ENCODE data around the gene SRPK2. TPM values are rescaled to one million over a fixed set of nuclear protein-coding genes. Genes with fewer than 3 reads are reported as not detected.
A peak's percentile ranks its signal among the peaks of the same experiment; 100 is the strongest.
"Not testable (repeated sequence)": the region's sequence is repeated elsewhere in the genome, so short reads cannot be mapped to it uniquely, and the experiment has no call there.

The SRPK2 gene
- total RNA-seq, 4 donors from 2014 or later = 37.1 to 48.1 (median 46.3) TPM

DNA sequence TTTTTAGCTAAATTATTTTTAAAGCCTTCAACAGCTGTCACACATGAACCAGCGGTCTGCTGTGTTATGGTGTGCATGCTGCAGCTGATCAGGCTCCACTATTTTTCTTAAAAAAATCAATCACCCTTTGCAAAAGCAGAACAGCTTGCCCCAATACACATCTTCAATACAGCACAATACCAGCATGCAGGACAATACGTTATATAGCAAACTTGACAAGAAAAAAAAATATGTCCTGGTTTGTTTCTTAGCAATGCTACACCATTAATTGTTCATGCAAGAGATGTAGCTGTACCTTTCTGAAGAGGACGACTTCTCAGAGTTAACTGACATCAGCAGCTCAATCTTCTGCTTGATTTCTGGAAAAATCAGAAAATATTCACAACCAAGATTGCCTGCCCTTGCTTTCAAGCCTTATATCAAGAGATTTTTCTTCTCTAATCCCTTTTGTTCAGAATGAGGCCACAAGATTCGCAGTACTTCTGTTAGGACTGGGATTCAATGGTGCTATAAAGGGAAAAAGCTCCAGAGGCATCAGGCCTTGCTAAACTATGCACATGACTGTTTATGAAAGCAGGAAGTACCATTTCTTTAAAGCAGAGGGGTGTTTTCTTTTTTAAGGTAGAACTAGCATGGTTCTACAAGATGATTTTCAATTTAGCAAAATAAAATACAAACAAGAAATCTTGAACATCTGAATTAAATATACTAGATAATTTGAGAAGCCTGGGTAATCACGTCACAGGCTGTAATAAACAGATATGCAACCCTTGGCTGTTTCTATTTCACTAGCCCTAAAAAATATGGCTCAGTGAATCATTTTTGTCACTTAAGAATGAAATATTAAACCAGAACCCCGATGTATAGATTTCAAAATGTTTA, 120.0 kb downstream of the SRPK2 start:
- no peaks in the 10 kb centered on the region for H3K27me3 ChIP-seq
- H3K4me1 ChIP-seq = peaks cover 16 to 36% of the 10 kb centered on the region in 2 donors
- no peaks in the 10 kb centered on the region for H3K36me3 ChIP-seq
- H3K4me3 ChIP-seq (replicated peaks in 1 of 3) = peak overlapping the region in 2 of 3 donors; percentile 26 to 32
- no peak for DNase-seq
- TF ChIP-seq, protein P1, sequence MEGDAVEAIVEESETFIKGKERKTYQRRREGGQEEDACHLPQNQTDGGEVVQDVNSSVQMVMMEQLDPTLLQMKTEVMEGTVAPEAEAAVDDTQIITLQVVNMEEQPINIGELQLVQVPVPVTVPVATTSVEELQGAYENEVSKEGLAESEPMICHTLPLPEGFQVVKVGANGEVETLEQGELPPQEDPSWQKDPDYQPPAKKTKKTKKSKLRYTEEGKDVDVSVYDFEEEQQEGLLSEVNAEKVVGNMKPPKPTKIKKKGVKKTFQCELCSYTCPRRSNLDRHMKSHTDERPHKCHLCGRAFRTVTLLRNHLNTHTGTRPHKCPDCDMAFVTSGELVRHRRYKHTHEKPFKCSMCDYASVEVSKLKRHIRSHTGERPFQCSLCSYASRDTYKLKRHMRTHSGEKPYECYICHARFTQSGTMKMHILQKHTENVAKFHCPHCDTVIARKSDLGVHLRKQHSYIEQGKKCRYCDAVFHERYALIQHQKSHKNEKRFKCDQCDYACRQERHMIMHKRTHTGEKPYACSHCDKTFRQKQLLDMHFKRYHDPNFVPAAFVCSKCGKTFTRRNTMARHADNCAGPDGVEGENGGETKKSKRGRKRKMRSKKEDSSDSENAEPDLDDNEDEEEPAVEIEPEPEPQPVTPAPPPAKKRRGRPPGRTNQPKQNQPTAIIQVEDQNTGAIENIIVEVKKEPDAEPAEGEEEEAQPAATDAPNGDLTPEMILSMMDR (IDR thresholded peaks at IDR 0.05) = no peak
- peak in 1 of 2 donors; percentile 71 for TF ChIP-seq POLR2A (IDR thresholded peaks at IDR 0.05)
- no peaks in the 10 kb centered on the region for H3K9me3 ChIP-seq
- intact Hi-C loops (cut with DNase I) = no loop called here
- H3K27ac ChIP-seq = peak overlapping the region; percentile 42 to 74 (median 67)
- 9 to 16% methylated on average over 6 of the region's 6 CpGs for WGBS, 2 donors

DNA sequence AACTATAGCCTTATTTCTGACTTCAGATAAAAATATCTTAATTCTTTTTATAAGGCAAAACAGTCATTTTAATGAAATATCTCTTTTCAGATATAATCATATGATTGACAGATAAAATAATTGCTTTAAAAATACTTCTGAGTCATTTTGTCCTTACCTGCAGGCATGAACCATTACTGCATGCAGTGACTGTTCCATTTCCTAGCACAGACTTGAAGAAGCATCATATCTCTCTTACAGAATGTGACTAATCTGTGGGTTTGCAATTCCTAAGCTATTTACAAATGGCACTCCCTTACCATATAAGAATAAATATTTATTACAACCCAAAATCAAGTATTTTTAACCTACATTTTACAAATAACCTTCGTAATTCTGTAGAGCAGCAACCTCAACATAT, 120.7 kb downstream of the SRPK2 start:
- Histone ChIP-seq H3K27me3 (no peaks in the 10 kb centered on the region), H3K9me3 (no peaks in the 10 kb centered on the region), H3K27ac (peak overlapping the region in 2 of 3 donors; percentile 67 to 74), H3K36me3 (no peaks in the 10 kb centered on the region), H3K4me3 (replicated peaks in 1 of 3) (peak overlapping the region in 2 of 3 donors; percentile 26 to 32), H3K4me1 (peaks cover 16 to 36% of the 10 kb centered on the region in 2 donors)
- TF ChIP-seq, protein P1 (IDR thresholded peaks at IDR 0.05) = peak in 2 of 6 experiments; percentile 27 to 31
- TF ChIP-seq POLR2A (IDR thresholded peaks at IDR 0.05) = no peak
- DNase-seq = no peak
- intact Hi-C loops (cut with DNase I) = no loop called here
- 50 to 58% methylated on average over 1 of the region's 1 CpG for WGBS, 2 donors

DNA sequence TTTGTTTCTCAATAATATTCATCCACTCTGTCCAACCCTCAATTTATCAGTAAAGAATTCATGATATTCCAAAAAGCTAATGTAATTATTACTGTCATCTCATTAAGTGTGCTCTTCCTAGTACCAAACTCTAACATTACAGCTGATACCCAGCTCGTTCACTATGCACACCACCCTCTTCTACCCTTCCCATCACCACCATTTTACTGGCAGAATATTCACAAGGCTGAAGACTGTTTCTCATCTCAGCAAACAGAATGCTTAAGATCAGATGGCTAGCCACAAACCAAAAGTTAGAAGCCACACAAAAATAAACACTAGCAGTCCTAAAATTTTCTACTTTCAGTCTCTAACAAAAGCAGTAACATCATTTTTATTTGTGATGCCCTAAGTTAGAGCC, 121.5 kb downstream of the SRPK2 start:
- H3K4me1 ChIP-seq = peaks cover 16 to 36% of the 10 kb centered on the region in 2 donors
- no peaks in the 10 kb centered on the region for H3K36me3 ChIP-seq
- H3K27me3 ChIP-seq = no peaks in the 10 kb centered on the region
- no peak overlapping the region for H3K27ac ChIP-seq
- no peaks in the 10 kb centered on the region for H3K9me3 ChIP-seq
- TF ChIP-seq POLR2A (IDR thresholded peaks at IDR 0.05) = no peak
- TF ChIP-seq, protein P1 (IDR thresholded peaks at IDR 0.05) = no peak
- 69 to 70% methylated on average over 1 of the region's 1 CpG for WGBS, 2 donors
- no peak for DNase-seq
- no peak overlapping the region for H3K4me3 ChIP-seq (replicated peaks in 1 of 3)
- intact Hi-C loops (cut with DNase I) = no loop called here

DNA sequence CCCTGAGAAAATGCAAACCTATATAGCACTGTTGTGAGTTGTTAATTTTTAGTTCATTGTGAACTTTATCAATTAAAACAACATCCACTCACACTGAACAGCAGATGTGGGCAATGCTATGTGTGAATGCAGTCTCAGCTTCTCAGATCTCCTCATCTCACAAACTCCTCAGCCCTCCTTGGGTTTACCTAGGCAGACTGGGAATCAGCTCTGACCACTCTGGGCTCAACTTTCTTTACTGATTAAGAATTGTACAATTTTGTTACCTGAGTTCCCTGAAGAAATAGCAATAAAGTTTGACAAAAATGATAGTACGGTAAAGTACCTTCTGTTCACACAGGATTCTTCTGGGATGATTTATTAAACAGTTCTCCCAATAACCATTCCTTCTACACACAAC, 124.0 kb downstream of the SRPK2 start:
- intact Hi-C loops (cut with DNase I) = no loop called here

DNA sequence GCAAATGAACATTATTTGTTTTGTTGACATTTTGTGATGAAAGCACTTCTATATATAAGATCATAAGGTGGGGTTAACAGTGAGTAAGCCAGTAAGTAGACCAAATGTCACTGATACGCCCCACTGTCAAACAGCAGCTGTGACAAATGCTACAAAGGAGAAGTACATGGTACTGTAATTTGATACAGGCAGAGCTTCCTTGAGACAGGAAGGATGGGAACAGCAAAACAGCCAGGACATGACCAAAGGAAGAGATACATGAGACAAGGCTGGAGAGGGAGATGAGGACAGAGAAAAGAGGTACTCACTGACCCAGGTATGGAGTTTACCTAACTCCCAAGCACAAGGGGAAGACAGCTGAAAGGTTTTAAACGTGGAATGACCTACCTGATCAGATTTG, 127.0 kb downstream of the SRPK2 start:
- no peak overlapping the region for H3K4me3 ChIP-seq (replicated peaks in 1 of 3)
- no peaks in the 10 kb centered on the region for H3K36me3 ChIP-seq
- no peaks in the 10 kb centered on the region for H3K9me3 ChIP-seq
- peaks cover 22 to 30% of the 10 kb centered on the region in 2 donors for H3K4me1 ChIP-seq
- no peak for TF ChIP-seq POLR2A (IDR thresholded peaks at IDR 0.05)
- TF ChIP-seq, protein P1 (IDR thresholded peaks at IDR 0.05) = no peak
- no peak for DNase-seq
- H3K27ac ChIP-seq = no peak overlapping the region
- H3K27me3 ChIP-seq = no peaks in the 10 kb centered on the region
- intact Hi-C loops (cut with DNase I) = no loop called here
- WGBS, 2 donors = 58 to 67% methylated on average over 2 of the region's 2 CpGs

More for the DNA sequence above, 124.0 kb downstream of the SRPK2 start:
- TF ChIP-seq POLR2A (IDR thresholded peaks at IDR 0.05) = no peak
- Histone ChIP-seq H3K4me1 (peaks cover 16 to 36% of the 10 kb centered on the region in 2 donors), H3K4me3 (replicated peaks in 1 of 3) (no peak overlapping the region), H3K9me3 (no peaks in the 10 kb centered on the region), H3K36me3 (no peaks in the 10 kb centered on the region), H3K27ac (no peak overlapping the region), H3K27me3 (no peaks in the 10 kb centered on the region)
- no peak for DNase-seq
- 96% methylated on average over 1 of the region's 1 CpG for WGBS, 2 donors

DNA sequence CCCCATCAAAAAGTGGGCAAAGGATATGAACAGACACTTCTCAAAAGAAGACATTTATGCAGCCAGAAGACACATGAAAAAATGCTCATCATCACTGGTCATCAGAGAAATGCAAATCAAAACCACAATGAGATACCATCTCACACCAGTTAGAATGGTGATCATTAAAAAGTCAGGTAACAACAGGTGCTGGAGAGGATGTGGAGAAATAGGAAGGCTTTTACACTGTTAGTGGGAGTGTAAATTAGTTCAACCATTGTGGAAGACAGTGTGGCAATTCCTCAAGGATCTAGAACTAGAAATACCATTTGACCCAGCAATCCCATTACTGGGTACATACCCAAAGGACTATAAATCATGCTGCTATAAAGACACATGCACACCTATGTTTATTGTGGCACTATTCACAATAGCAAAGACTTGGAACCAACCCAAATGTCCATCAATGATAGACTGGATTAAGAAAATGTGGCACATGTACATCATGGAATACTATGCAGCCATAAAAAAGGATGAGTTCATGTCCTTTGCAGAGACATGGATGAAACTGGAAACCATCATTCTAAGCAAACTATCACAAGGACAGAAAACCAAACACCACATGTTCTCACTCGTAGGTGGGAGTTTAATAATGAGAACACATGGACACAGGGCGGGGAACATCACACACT, 128.4 kb downstream of the SRPK2 start:
- WGBS, 2 donors = 95 to 97% methylated on average over 2 of the region's 2 CpGs
- intact Hi-C loops (cut with DNase I) = not testable (repeated sequence)

DNA sequence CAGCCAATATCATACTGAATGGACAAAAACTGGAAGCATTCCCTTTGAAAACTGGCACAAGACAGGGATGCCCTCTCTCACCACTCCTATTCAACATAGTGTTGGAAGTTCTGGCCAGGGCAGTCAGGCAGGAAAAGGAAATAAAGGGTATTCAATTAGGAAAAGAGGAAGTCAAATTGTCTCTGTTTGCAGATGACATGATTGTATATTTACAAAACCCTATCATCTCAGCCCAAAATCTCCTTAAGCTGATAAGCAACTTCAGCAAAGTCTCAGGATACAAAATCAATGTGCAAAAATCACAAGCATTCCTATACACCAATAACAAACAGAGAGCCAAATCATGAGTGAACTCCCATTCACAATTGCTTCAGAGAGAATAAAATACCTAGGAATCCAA, 129.8 kb downstream of the SRPK2 start:
- H3K36me3 ChIP-seq; H3K27ac ChIP-seq; H3K27me3 ChIP-seq; DNase-seq; H3K9me3 ChIP-seq; intact Hi-C loops (cut with DNase I); H3K4me3 ChIP-seq (replicated peaks in 1 of 3): not testable (repeated sequence)
- H3K4me1 ChIP-seq = peaks cover 11 to 15% of the 10 kb centered on the region in 2 donors

More for the DNA sequence above, 128.4 kb downstream of the SRPK2 start:
- peaks cover 11 to 19% of the 10 kb centered on the region in 2 donors for H3K4me1 ChIP-seq
- H3K4me3 ChIP-seq (replicated peaks in 1 of 3); H3K27me3 ChIP-seq; DNase-seq; H3K36me3 ChIP-seq; H3K9me3 ChIP-seq; H3K27ac ChIP-seq: not testable (repeated sequence)
